CD4-positive, alpha-beta T cell treated with Interleukin-10 for 1 hour (primary cell): ENCODE data around the gene OTUD5.

Source experiments
- DNase-seq: peaks from one replicate; pipeline ENCODE4 v3.0.0-alpha.2; 2020

The OTUD5 gene

GRCh38 chrX:48971249-48972219, 14.1 kb upstream of the OTUD5 start, which contains the start of gene KCND1:
TSS of gene KCND1 (minus strand) at chrX:48971844. CDS start at chrX:48970271, 1,573 bp downstream.
- DNase-seq: no peak

GRCh38 chrX:48969471-48969870, 12.1 kb upstream of the OTUD5 start:
- no peak for DNase-seq

GRCh38 chrX:48968377-48968776, 11.0 kb upstream of the OTUD5 start:
- no peak for DNase-seq

GRCh38 chrX:48966796-48967579, 9.6 kb upstream of the OTUD5 start:
- no peak for DNase-seq

GRCh38 chrX:48965959-48966358, 8.6 kb upstream of the OTUD5 start:
- no peak for DNase-seq

- DNase-seq: no peak
Measured at GRCh38 chrX:48961585-48962091, 4.2 kb upstream of the OTUD5 start.

GRCh38 chrX:48960291-48960690, 2.9 kb upstream of the OTUD5 start:
- no peak for DNase-seq

GRCh38 chrX:48958635-48959094, 1.3 kb upstream of the OTUD5 start:
- peak; percentile 37 for DNase-seq

- peak; percentile 96 for DNase-seq
Measured at GRCh38 chrX:48957827-48958634, 624 bp upstream of the OTUD5 start.

GRCh38 chrX:48956728-48957414, 536 bp downstream of the OTUD5 start:
- peak; percentile 69 for DNase-seq

- no peak for DNase-seq
Measured at GRCh38 chrX:48948589-48948988, 8.8 kb downstream of the OTUD5 start.

GRCh38 chrX:48945517-48946348, 11.7 kb downstream of the OTUD5 start:
- DNase-seq: peak; percentile 69

- DNase-seq: no peak
Measured at GRCh38 chrX:48942895-48943294, 14.5 kb downstream of the OTUD5 start.

GRCh38 chrX:48940404-48940955, 16.9 kb downstream of the OTUD5 start:
- peak; percentile 22 for DNase-seq

GRCh38 chrX:48939524-48940228, 17.7 kb downstream of the OTUD5 start:
- DNase-seq: peak; percentile 70

- peak; percentile 91 for DNase-seq
Measured at GRCh38 chrX:48938721-48939425, 18.5 kb downstream of the OTUD5 start.

GRCh38 chrX:48937054-48937907, 20.1 kb downstream of the OTUD5 start:
- peak; percentile 94 for DNase-seq

GRCh38 chrX:48936429-48937053, 20.9 kb downstream of the OTUD5 start:
- peak; percentile 23 for DNase-seq
